K562 (cell line): ENCODE results near the gene NELL1. TPM values are rescaled to one million over a fixed set of nuclear protein-coding genes. Genes with fewer than 3 reads are reported as not detected.

ENCODE experiments used
- polyA plus RNA-seq, 8 experiments: library from polyadenylated mRNA; depleted of rRNA in 4 of 8; stranded (reverse) in 5 of 8; unstranded in 3 of 8; fragments of >200 nt; fragmentation: Nextera tagmentation in 2 of 8; fragmentation: Illumina TruSeq in 1 of 8; extraction: Ambion mirVana in 2 of 8; extraction: Trizol in 1 of 8; gene quantifications; 2 replicates each; pipeline versions ENCODE4 v1.2.1 to v1.2.3, GENCODE V29; 2011 to 2014; ENCODE audit warnings: inconsistent platforms in 1 of 8, missing spikeins in 1 of 8
- small RNA-seq: library from RNA; depleted of rRNA; stranded (forward); fragments of <200 nt; gene quantifications from one replicate; pipeline ENCODE3, GENCODE V24; 2014
- total RNA-seq, 7 experiments: library from RNA; depleted of rRNA in 6 of 7; stranded (reverse); fragments of >200 nt in 6 of 7; fragmentation: Illumina TruSeq in 2 of 7; extraction: Trizol in 2 of 7; gene quantifications; 2 replicates each; pipeline versions ENCODE4 v1.2.1 to v1.2.3, GENCODE V29; 2011 to 2021; ENCODE audit warnings: low replicate concordance in 1 of 7

The NELL1 gene
- total and polyA plus RNA-seq, 9 of the 15 experiments (the other 6 are each of a cell fraction or from before 2014, with no cell fraction given), result not detected

Small RNA genes within 50 kb of the gene (small RNA-seq; reads per million reads assigned to genes)
- gene RNA5SP336 (87.2 reads per million, percentile 98 among the genes with 10 or more reads in this experiment), gene RNA5SP337 (0.26 reads per million)

Other genes with a start within 250 kb of the NELL1 start
- gene SLC6A5, start 70.0 kb upstream of the NELL1 start, total RNA-seq (2014; rRNA removed), result not detected in 2 replicates
- not detected in 2 replicates for gene SLC6A5, start 70.0 kb upstream of the NELL1 start, total RNA-seq (2014; rRNA removed; fragmentation: Illumina TruSeq; extraction: Trizol)
- not detected in 2 replicates for gene SLC6A5, start 70.0 kb upstream of the NELL1 start, total RNA-seq (2015; rRNA removed; fragmentation: Illumina TruSeq; extraction: Trizol)
- not detected in 2 replicates for gene SLC6A5, start 70.0 kb upstream of the NELL1 start, total RNA-seq (2021)
- 0.01 and 0.08 TPM in 2 replicates for gene SLC6A5, start 70.0 kb upstream of the NELL1 start, polyA plus RNA-seq (2011; rRNA removed)
- not detected in 2 replicates for gene SLC6A5, start 70.0 kb upstream of the NELL1 start, polyA plus RNA-seq (2014; fragmentation: Illumina TruSeq; extraction: Trizol)
- not detected for gene SLC6A5, start 70.0 kb upstream of the NELL1 start, polyA plus RNA-seq (2014; fragmentation: Nextera tagmentation; extraction: Ambion mirVana)
- gene SLC6A5, start 70.0 kb upstream of the NELL1 start, polyA plus RNA-seq (2014; rRNA removed), result not detected in 2 replicates